Measurements from ENCODE around the gene INVS.
"Not testable (repeated sequence)": the region's sequence is repeated elsewhere in the genome, so short reads cannot be mapped to it uniquely, and the experiment has no call there.

INVS gene, protein sequence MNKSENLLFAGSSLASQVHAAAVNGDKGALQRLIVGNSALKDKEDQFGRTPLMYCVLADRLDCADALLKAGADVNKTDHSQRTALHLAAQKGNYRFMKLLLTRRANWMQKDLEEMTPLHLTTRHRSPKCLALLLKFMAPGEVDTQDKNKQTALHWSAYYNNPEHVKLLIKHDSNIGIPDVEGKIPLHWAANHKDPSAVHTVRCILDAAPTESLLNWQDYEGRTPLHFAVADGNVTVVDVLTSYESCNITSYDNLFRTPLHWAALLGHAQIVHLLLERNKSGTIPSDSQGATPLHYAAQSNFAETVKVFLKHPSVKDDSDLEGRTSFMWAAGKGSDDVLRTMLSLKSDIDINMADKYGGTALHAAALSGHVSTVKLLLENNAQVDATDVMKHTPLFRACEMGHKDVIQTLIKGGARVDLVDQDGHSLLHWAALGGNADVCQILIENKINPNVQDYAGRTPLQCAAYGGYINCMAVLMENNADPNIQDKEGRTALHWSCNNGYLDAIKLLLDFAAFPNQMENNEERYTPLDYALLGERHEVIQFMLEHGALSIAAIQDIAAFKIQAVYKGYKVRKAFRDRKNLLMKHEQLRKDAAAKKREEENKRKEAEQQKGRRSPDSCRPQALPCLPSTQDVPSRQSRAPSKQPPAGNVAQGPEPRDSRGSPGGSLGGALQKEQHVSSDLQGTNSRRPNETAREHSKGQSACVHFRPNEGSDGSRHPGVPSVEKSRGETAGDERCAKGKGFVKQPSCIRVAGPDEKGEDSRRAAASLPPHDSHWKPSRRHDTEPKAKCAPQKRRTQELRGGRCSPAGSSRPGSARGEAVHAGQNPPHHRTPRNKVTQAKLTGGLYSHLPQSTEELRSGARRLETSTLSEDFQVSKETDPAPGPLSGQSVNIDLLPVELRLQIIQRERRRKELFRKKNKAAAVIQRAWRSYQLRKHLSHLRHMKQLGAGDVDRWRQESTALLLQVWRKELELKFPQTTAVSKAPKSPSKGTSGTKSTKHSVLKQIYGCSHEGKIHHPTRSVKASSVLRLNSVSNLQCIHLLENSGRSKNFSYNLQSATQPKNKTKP

DNA sequence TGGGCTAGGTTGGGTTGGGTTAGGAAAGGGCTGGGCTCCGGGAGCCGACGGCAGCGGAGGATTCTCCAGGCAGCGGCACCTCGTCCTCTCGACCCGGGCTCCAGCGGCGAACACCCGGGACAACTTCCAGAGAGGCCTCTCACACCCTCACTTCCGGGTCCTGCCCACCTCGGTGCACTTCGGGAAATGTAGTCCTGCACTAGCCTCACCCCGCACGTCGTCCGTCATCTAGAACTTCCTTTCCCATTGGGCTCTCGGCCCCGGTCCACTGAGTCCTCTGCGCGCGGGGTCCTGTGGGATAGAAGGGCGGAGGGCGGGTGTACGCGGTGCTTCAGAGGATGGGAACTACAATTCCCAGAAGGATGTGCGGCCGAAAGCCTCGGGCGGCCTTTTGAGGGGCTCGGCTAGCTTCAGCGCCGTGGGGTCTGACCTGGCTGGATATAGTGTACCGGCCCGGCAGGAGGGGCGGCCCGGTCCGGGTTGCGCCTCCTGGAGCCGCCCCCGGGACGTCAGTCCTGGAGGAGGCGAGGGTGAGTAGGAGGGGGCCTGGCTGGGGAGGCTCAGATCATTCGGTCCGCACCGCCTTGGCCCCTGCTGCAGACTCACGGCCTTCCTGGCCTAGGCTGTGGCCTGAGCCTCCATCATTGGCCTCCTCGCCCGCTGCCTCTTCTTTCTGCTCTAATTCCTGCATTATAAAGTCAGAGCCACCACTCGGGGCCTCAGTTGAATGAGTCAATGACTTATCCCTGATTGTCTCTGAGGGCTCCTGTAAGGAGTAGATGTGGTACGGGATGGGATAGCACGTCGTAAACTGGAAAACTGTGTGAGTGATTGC, at the start of gene INVS, which contains the start of gene ERP44:
TSS of gene INVS (plus strand) at position 357 of the 835 bp plus-strand sequence. CDS start 5,279 bp downstream, outside the sequence.
TSS of gene ERP44 (minus strand) at position 114 of the 835 bp plus-strand sequence. CDS start 160 bp downstream, outside the sequence.
- peak within 1 kb of the TSS; percentile 83 for H3K27ac ChIP-seq
- DNase-seq (ENCODE audit: low read depth, low spot score), result peak; percentile 93

DNA sequence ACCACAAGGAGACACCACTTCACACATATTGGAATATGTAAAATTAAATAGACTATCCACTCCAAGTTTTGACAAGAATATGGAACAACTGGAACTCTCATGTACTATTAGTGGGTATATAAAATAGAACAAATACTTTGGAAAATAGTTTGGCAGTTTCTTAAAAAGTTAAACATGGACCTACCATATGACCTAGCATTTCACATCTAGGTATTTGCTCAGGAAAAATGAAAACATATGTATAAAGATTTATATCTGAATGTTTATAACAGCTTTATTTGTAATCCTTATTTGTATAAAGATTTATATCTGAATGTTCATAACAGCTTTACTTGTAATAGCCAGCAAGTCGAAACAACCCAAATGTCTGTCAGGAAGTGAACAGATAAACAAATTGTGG, 49.5 kb upstream of the INVS start:
- DNase-seq (ENCODE audit: low read depth, low spot score), result no peak

DNA sequence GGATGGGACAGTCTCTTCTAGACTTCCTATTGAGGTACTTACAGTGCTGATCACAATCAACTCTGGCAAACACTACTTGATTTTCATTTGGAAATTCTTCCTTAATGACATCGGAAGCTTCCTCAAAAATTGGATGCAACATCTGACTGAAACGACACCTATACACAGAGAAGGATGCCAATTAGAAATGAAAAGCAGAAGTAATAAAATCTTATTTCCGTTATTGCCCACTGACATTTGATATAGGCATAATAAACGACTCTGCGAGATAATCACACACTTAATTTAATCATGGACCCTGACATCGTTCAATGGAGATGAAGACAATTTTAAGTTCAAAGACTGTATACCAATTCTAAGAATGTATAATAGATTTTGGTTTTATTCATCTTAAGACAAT, 46.7 kb upstream of the INVS start:
- no peak for DNase-seq (ENCODE audit: low read depth, low spot score)
- no peak overlapping the region for H3K27ac ChIP-seq

More for the DNA sequence above, 49.5 kb upstream of the INVS start:
- H3K27ac ChIP-seq, result no peak overlapping the region

DNA sequence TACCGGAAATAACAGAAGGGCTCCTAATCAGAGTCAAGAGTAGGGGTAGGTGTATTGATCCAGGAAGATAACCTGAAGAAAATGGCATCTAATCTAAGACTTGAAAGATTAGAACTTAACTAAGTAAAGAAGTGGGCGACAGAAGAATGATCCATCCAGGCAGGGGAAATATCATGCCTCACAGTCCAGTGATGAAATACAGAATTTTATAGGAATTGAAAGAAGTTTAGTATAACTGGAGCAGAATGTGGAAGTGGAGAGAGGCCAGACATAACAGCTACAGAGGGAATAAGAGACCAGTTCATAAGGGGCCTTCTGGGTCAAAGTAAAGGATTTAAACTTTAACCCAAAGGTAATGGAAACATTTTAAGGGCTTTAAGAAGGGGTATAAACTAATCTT, 42.5 kb upstream of the INVS start:
- H3K27ac ChIP-seq, result no peak overlapping the region
- no peak for DNase-seq (ENCODE audit: low read depth, low spot score)

DNA sequence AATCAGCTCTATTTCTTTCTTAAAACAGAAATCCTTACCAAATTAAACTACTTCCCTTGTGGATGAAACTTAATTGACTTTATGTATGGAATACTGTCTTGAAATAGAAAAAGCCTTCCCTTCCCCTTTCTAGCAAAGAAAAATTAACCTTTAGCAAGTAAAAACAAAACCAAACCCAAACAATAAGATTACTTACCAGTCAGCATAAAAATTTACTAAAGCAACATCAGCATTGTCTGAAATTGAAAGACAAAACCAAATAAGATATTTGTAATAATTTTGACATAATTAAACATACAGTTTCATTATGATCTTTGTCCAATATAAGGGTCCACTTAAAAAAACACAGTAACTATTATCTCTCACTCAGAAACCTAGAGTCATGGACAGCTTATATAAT, 41.4 kb upstream of the INVS start:
- DNase-seq (ENCODE audit: low read depth, low spot score), result no peak
- H3K27ac ChIP-seq, result no peak overlapping the region

DNA sequence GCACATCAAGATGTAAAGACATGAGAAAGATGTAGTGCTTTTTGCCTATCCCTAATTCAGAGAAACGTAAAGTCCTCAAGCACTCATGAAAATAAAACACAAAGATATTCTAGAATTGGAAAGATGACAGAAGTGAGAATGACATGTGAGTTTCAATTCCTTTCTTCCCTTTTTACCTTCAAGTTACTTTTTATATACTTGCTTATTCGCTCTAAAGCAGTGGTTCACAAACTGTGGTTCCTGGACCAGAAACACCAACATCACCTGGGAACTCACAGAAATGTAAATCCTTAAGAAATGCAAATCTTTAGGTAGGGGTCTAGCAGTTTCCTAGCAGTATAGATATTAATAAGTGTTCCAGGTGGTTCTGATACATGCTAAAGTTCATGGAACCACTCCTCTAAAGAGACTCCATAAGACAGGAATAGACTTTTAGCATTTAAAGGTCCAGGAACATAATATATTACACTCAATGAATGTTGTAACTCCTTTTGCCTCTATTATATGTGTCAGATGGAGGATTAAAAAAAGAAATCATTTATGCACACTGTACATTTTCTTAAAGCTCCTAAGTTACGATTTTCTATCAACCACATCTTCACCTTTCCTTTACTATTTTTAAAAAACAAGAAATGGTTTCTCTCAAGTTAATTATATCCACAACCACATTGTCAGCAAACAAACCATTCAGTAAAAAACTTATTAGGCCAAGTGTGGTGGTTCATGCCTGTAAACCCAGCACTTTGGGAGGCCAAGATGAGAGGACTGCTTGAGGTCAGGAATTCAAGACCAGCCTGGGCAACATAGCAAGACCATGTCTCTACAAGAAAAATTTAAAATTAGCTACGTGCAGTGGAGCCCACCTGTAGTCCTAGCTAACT, 40.1 kb upstream of the INVS start:
- H3K27ac ChIP-seq, result no peak overlapping the region
- DNase-seq (ENCODE audit: low read depth, low spot score), result no peak

DNA sequence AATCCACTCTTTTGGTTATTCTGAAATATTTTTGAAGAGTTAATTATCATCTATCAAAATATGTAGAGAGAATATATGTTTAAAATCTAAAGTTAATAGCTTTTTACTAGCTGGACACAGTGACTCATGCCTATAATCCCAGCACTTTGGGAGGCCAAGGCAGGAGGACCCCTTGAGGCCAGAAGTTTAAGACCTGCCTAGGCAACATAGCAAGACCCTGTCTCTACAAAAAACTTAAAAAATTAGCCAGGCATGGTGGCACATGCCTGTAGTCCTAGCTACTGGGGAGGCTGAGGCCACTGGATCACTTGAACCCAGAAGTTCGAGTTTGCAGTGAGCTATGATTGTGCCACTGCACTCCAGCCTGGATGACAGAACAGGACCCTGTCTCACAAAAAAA, 36.4 kb upstream of the INVS start:
- not testable (repeated sequence) for H3K27ac ChIP-seq; DNase-seq (ENCODE audit: low read depth, low spot score)

DNA sequence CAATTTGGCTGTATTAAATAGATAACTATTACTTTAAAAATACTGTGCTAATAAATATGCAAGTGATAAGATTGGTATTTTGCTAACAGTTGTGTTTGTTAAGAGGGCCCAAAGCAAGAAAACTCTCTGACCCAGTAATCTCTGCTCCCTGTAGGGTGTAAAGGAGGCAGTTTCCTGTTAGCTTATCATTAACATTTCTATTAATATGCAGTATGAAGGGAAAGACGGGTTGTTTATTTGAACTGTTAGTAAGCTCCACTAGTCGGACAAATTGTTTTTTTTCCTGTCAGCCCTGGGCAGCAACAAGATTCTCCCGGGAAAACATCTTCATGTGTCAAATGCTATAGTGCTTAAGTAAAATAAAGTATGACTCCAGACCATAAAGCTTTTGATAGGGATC, 35.9 kb upstream of the INVS start:
- H3K27ac ChIP-seq, result no peak overlapping the region
- no peak for DNase-seq (ENCODE audit: low read depth, low spot score)

DNA sequence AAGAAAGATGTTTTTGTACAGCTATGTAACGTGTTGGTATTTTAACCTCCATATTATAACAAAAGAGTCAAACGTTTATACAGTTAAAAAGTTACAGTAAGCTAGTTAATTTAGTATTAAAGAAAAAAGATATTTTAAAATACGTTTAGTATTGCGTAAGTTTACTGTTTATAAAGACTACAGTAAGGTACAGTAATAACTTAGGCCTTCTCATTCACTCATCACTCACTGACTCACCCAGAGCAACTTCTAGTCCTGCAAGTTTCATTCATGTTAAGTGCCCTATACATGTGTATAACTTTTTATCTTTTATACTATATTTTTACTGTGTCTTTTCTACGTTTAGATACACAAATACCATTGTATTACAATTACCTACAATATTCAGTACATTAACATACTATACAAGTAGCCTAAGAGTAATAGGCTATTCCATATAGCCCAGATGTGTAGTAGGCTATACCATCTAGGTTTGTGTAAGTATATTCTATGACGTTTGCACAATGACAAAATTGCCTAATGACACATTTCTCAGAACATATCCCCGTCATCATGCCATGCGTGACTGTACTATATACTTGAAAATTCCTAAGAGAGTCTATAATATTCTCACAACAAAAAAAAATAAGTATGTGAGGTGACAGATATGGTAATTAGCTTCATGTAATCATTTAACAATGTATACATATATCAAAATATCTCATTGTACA, 34.0 kb upstream of the INVS start:
- DNase-seq (ENCODE audit: low read depth, low spot score), result peak; percentile 50
- H3K27ac ChIP-seq, result peak overlapping the region; percentile 70

DNA sequence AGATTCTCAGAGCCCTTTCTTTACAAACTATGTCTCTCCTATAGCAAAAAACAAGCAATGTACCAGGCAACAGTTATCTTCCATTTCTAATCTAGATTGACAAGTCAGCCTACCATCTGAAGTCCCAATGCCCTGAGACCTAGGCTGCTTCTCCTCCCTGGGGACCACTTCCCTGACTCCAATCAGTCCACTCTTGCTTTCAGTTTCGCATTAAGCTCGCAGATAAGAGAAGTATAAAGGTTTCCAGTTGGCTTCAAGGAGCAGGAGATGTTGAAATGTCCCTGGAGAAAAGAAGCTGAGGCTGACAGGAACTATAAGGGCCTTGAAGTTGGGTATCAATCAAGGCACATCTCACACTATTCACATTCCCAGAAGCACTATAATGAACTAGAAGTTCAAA, 32.5 kb upstream of the INVS start:
- no peak for DNase-seq (ENCODE audit: low read depth, low spot score)
- H3K27ac ChIP-seq, result peak overlapping the region; percentile 70

DNA sequence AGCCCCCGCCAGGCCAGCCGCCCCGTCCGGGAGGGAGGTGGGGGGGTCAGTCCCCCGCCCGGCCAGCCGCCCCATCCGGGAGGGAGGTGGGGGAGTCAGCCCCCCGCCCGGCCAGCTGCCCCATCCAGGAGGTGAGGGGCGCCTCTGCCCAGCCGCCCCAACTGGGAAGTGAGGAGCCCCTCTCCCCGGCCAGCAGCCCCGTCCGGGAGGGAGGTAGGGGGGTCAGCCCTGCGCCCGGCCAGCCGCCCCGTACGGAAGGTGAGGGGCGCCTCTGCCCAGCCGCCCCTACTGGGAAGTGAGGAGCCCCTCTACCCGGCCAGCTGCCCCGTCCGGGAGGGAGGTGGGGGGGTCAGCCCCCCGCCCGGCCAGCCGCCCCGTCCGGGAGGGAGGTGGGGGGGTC, 31.1 kb upstream of the INVS start:
- DNase-seq (ENCODE audit: low read depth, low spot score); H3K27ac ChIP-seq: not testable (repeated sequence)

DNA sequence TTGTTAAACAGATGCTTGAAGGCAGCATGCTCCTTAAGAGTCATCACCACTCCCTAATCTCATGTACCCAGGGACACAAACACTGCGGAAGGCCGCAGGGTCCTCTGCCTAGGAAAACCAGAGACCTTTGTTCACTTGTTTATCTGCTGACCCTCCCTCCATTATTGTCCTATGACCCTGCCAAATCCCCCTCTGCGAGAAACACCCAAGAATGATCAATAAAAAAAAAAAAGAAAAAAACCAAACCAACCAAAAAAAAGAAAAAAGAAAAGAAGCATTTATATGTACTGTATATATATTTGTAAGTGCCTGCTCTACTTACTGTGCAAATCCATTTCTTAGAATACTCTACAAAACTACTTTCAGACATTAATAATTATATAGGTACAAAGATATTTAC, 30.0 kb upstream of the INVS start:
- not testable (repeated sequence) for DNase-seq (ENCODE audit: low read depth, low spot score); H3K27ac ChIP-seq

DNA sequence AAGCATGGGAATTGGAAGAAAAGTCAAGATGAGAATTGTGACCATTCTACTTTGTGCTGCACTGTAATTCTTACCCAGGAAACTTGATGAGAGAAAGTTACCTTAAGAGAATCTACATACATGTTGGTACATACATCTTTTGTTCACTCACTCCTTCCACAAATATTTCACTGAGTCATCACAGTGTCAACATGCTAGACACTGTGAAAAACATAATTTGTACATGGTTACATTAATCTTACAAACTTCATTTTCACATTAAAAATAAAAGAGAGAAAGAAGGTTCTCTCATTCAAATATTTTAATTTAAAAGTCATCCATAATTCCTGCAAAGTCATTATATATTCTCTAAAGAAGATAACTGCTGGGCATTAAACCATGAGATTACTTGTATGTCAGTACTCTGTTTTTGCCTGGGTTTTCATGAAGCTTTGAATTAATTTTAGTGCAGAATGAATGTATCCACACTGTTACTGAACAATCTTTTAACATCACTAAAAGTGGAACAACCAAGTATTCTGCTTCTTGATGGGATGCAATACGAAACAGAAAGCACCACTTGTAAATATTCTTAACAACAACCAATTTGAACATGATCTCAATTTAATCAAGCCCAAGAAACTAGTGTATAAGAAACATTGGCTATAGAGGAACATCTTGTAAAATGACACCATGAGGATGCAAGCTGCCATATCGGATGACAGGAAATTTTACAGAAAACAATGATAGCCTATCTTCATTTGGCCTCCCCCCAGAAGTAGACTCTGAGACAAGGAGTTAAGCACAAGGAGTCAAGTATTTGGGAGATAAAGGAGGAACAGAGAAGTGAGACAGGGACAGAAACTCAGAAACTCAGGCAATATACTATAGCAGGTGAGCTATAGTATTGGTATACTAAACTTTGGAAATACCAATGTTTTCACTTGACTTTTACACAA, 28.7 kb upstream of the INVS start:
- H3K27ac ChIP-seq, result no peak overlapping the region
- DNase-seq (ENCODE audit: low read depth, low spot score), result no peak

DNA sequence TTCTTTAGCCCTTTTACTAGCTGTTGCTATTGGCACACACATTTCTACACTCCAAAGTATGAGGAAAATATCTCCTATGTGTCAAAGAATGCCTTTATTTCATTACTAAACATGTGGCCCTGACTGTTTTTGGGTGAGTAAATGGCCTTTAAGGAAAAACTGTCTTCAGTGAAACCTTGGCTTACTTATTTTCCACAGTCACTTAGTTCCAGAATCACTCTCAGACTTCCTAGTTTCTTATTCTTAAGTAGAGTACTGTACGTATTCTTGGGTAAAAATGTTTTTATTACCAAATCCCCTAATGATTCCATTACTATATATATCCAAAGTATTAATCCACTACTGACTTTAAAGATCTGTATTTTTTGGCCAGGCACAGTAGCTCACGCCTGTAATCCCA, 27.8 kb upstream of the INVS start:
- no peak for DNase-seq (ENCODE audit: low read depth, low spot score)
- no peak overlapping the region for H3K27ac ChIP-seq

DNA sequence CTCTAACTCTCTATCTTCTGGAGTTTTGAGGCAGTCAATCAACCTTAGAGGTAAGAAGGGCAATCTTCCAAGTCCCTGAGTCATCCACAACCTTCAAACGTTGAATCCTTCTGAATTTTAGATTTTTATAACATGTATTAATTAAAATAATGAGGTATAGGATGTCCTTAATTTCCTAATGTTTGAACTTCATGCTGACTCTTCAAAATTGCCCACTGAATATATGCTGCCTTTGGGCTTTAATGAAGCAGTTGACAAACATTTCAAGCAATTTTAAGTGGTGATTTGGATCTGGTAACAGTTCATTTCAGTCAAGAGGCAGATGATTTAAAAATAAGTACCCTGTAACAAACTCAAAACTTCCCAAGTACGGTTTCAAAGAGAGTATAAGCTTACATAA, 26.2 kb upstream of the INVS start:
- no peak overlapping the region for H3K27ac ChIP-seq
- DNase-seq (ENCODE audit: low read depth, low spot score), result no peak

DNA sequence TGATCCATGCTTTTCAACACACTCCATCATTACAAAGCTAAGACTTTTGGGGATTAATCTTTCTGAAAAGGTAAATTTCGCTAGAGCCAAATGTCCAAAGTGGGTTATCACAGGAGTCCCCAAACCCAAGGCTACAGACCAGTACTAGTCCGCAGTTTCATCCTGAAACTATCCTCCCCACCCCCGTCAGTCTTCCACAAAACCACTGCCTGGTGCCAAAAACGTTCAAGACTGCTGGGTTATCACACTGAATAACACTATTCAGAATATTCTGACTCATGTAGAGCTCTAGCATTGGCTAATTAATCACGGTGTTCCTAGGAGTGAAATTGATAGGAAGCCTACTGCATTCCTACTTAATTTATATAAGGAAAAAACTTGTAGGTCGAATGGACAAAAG, 24.9 kb upstream of the INVS start:
- no peak for DNase-seq (ENCODE audit: low read depth, low spot score)
- H3K27ac ChIP-seq, result no peak overlapping the region

DNA sequence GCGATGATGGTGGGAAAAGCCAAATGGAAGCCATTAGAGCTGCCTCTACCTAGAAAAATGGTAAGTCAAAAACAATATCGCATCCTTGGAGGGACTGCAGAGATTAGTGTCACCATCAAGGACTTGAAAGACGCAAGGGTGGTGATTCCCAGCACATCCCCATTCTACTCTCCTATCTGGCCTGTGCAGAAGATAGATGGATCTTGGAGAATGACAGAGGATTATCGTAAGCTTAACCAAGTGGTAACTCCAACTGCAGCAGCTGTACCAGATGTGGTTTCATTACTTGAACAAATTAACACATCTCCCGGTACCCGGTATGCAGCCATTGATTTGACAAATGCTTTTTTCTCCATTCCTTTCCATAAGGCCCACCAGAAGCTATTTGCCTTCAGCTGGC, 24.1 kb upstream of the INVS start:
- DNase-seq (ENCODE audit: low read depth, low spot score), result no peak
- no peak overlapping the region for H3K27ac ChIP-seq

Measured in epithelial cell of prostate (primary cell).